GM21515 (cell line): ENCODE data around the gene C1D.
"Not testable (repeated sequence)": the region's sequence is repeated elsewhere in the genome, so short reads cannot be mapped to it uniquely, and the experiment has no call there.

ENCODE experiments used
- ATAC-seq: cut with Tn5 transposase; IDR thresholded peaks from one replicate; pipeline ENCODE4 v1.9.1; 2021; ENCODE audit not compliant: unreplicated experiment

C1D gene

DNA sequence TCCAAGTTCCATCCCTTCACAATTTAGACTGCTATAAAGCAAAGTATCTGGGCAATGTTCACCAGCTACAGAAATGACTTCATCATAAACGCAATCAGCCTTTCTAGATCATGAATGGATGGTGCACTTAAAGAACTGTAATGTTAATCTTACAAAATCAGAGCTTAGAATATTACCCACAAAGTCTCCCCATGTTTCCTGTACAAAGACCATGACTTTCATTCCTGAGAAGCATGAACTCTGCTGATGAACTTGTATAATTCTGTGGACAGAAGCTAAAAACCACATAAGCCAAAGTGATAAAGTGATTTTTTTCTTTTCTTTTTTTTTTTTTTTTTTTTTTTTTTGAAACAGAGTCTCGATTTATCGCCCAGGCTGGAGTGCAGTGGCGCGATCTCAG, 53.3 kb downstream of the C1D start:
- no peak for ATAC-seq

DNA sequence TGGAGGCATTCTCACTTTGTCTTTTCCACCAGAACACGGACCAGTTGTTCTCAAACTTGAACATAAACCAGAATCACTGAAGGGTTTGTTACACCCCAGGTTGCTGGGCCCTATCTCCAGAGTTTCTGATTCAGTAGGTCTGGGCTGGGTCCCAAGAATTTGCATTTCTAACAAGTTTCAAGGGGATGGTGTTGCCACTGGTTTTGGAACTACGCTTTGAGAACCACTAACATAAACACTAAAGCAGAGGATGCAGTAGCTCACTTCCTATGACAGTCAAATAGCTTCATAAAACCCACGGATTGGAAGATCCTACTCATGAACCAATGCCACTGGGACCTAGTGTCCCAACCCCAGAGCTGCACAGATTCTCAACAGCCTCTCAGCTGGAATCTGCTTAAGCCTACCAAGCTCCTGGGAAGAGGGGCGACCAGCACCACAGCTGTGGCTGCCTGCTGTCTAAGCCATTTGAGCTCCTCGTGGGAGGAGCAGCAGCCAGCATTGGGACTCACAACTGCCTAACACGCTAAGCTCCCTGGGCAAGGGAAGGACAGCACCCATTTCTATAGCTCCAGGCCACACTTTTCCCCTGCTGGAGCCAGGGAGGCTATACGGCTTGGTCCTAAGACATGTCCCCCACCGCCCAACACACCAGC, 62.5 kb downstream of the C1D start:
- no peak for ATAC-seq

DNA sequence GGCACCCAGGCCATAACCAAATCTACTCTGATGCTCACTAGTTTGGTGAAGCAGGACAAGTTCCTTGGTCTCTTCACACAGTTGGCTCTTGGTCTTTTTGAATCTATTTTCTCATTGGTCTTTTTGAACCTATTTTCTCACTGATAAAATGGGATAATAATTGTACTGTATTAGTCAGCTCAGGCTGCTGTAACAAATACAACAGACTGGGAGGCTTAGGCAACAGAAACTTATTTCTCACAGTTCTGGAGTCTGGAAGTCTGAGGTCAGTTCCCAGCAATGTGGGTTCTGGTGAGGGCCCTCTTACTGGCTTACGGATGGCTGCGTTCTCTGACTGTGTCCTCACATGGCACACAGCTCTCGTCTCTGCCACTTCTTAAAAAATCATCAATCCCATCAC, 63.5 kb downstream of the C1D start:
- ATAC-seq = no peak

DNA sequence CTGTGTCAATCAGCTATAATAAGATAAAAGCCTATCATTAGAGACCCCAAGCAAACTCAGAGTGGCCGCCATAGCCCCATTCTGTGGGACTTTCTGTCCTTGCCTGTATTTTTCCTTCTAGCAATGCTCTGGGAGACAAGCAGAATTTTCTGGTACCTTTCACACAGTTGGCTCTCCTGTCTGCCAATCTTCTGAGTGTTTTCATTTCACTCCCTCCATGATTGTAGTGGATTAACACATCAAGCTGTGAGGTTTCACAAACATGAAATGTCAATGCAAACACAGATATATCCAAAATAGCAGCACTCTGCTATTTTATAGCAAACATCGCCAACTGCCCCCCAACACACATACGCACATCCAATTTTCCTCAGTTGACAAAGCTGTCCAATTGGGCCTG, 64.9 kb downstream of the C1D start:
- ATAC-seq = no peak

DNA sequence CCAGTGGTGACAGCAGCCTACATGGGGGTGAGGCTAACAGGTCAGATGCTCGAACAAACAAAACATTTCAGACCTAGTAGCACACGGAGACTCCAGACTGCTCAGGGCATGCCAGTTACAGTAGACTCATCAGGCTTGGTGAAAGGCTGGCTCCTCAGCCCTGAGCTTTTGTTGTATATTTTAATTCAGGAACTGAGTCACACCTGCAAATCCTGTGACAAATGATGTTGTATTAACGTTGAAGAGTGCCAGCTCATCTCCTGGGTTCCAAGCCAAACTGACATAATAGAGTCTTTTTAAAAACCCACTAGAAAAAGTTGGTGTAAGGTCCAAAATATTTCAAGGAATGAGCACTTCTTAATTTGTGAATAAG, 65.3 kb downstream of the C1D start:
- no peak for ATAC-seq

DNA sequence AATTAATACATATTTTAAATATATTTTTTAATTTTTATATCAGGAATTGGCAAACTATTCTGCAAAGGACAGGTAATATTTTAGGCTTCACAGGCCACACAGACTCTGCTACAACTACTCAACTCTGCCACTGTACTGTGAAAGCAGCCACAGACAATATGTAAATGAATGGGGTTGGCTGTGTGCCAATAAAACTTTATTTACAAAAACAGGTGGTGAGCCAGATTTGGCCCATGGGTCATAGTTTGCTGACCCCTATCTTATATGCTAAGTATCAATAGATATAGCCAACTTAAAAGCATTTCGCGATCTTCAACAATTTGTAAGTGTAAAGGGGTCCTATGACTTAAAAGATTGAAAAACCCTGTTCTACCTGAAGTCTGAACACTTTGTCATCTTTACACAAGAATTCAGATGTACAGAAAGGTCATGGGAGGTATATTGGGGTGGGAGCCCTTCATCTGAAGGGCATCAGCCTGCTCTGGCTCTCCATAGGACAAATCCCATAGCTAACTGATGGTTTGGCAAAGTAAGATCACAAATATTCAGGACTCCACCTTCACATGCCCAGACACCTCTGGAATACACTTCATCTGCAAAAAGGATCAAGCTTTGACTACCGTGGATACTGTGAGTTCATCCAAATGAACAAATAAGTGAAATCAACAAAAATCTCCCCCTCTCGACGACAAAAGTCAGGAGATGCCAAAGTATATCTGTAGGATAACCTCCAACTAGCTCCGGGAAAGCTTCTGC, 65.9 kb downstream of the C1D start:
- no peak for ATAC-seq

DNA sequence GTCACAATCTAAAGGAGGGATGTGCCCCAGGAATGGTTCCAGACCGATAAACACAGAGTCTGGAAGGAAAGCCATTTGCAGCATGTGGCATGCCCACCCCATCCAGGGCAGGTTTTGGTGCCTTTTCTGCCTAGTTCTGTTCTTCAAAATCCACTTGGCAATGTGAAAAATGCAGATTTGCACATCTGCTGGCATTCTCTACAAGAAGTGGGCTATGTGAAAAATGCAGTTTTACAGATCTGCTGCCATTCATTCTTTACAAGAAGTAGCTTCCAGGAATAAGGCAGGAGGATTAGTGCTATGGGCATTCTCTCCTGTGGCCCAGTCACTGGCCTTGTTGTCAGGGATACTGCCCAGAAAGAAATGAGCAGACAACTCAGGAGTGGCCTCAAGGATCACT, 68.1 kb downstream of the C1D start:
- ATAC-seq = no peak

DNA sequence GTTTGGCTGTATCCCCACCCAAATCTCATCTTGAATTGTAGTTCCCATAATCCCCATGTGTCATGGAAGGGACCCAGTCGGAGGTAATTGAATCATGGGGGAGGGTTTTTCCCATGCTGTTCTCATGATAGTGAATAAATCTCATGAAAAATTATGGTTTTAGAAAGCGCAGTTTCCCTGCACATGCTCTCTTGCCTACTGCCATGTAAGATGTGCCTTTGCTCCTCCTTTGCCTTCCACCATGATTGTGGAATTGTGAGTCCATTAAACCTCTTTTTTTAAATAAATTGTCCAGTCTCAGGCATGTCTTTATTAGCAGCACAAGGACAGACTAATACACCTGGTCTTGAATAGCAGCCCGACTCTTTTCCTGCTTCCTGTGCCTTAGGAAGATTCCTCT, 68.7 kb downstream of the C1D start:
- not testable (repeated sequence) for ATAC-seq

DNA sequence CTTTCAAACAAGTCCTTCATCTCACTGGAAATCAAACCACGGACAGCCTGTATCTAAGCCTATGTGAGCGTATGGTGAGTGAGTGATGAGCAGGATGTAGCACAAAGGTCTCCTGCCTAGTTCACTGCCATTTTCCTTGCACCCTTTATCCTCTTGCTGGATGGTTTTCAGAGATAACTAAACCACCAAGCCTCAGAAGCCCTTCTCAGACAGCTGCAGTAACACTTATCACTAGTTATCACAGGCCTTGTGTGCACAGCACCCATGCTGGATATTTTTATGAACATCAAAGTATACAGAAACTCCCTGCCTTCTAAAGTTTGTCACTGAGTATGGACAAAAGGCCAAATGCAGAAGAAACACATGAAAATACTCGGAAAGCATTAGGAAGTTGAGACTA, 69.5 kb downstream of the C1D start:
- ATAC-seq = no peak

DNA sequence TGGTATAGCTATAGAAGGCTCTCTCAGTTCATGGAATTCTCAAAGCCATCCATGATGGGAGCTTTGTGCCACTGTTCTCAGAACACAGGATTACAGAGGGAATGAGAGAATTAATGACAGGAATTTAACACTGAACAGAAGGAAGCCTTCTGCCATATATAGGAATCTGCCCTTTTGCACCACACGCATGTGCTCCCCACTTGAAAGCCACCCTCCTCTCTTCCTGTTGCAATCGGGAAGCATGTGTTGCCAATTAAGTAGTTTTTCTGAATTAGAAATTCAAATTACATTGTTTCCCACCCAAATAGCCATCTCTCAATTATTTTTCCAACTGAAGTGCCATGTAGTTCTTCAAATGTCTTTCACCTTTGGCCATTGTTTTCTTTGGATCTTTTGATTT, 71.3 kb downstream of the C1D start:
- no peak for ATAC-seq
